KMS-11 (cell line): ENCODE measurements around the gene FSTL3.

Experiments
- H2AFZ ChIP-seq: fragments of 200-600 bp; sonication (generic); 2 replicates; pipeline ENCODE4 v1.6.1; 2016; ENCODE audit warnings: antibody characterized with exemption, mixed run types, low read depth
- H3K27ac ChIP-seq: fragments of 200-600 bp; sonication (generic); 2 replicates; pipeline ENCODE4 v1.6.1; 2016; ENCODE audit warnings: mild to moderate bottlenecking, mixed run types
- H3K27me3 ChIP-seq: fragments of 200-600 bp; sonication (generic); 2 replicates; pipeline ENCODE4 v1.6.1; 2017; ENCODE audit warnings: mild to moderate bottlenecking, low read depth, mixed run types, moderate library complexity; ENCODE audit not compliant: insufficient read depth
- H3K36me3 ChIP-seq: fragments of 200-600 bp; sonication (generic); 2 replicates; pipeline ENCODE4 v1.6.1; 2017; ENCODE audit warnings: mild to moderate bottlenecking, mixed run types; ENCODE audit not compliant: insufficient read depth
- H3K4me1 ChIP-seq: fragments of 200-600 bp; sonication (generic); 2 replicates; pipeline ENCODE4 v1.6.1; 2016; ENCODE audit warnings: mild to moderate bottlenecking, low read depth, mixed run types; ENCODE audit not compliant: poor library complexity, severe bottlenecking
- H3K4me2 ChIP-seq: fragments of 200-600 bp; sonication (generic); 2 replicates; pipeline ENCODE4 v1.7.0; 2016; ENCODE audit warnings: mild to moderate bottlenecking, mixed run types
- H3K4me3 ChIP-seq: fragments of 200-600 bp; sonication (generic); IDR thresholded peaks from 2 replicates; pipeline ENCODE4 v1.6.1; 2017; ENCODE audit warnings: low read depth, low read length, mixed read lengths; ENCODE audit not compliant: insufficient read depth
- H3K79me2 ChIP-seq: fragments of 200-600 bp; sonication (generic); 2 replicates; pipeline ENCODE4 v1.6.1; 2016; ENCODE audit warnings: low read depth, mixed run types; ENCODE audit not compliant: insufficient read depth
- H3K9ac ChIP-seq: fragments of 200-600 bp; sonication (generic); 2 replicates; pipeline ENCODE4 v1.6.1; 2016; ENCODE audit warnings: mild to moderate bottlenecking, mixed run types
- H4K20me1 ChIP-seq: fragments of 200-600 bp; sonication (generic); 2 replicates; pipeline ENCODE4 v1.6.1; 2016; ENCODE audit warnings: mild to moderate bottlenecking, mixed run types; ENCODE audit not compliant: insufficient read depth
- CTCF ChIP-seq: fragments of 200-600 bp; sonication (generic); conservative IDR thresholded peaks from 2 replicates; pipeline ENCODE4 v1.6.1; 2017; ENCODE audit warnings: low read depth, mild to moderate bottlenecking, antibody characterized with exemption, low read length, moderate library complexity, mixed read lengths

Gene FSTL3

GRCh38 chr19:709196-709964, 33.2 kb downstream of the FSTL3 start:
- peaks cover 74% of the 10 kb centered on the region for H3K27me3 ChIP-seq
- no peaks in the 10 kb centered on the region for H3K4me1 ChIP-seq
- H3K4me3 ChIP-seq: no peak overlapping the region
- H3K27ac ChIP-seq: no peak overlapping the region
- no peaks in the 10 kb centered on the region for H3K36me3 ChIP-seq
- TF ChIP-seq CTCF: no peak
- no peak overlapping the region for H3K4me2 ChIP-seq
- no peak overlapping the region for H3K9ac ChIP-seq
- H3K79me2 ChIP-seq: no peaks in the 10 kb centered on the region
- no peak overlapping the region for H2AFZ ChIP-seq
- no peaks in the 10 kb centered on the region for H4K20me1 ChIP-seq

GRCh38 chr19:709965-710571, 33.9 kb downstream of the FSTL3 start:
- Histone ChIP-seq H2AFZ (no peak overlapping the region), H3K36me3 (no peaks in the 10 kb centered on the region), H3K79me2 (no peaks in the 10 kb centered on the region), H3K9ac (no peak overlapping the region), H4K20me1 (no peaks in the 10 kb centered on the region), H3K4me2 (no peak overlapping the region), H3K27ac (no peak overlapping the region), H3K4me1 (no peaks in the 10 kb centered on the region), H3K4me3 (no peak overlapping the region), H3K27me3 (peaks cover 72% of the 10 kb centered on the region)
- TF ChIP-seq CTCF: no peak

GRCh38 chr19:710767-711166, 34.6 kb downstream of the FSTL3 start:
- Histone ChIP-seq H3K27me3 (peaks cover 73% of the 10 kb centered on the region), H3K36me3 (no peaks in the 10 kb centered on the region), H3K27ac (no peak overlapping the region), H3K4me3 (no peak overlapping the region), H2AFZ (no peak overlapping the region), H3K9ac (no peak overlapping the region), H3K4me1 (no peaks in the 10 kb centered on the region), H3K79me2 (no peaks in the 10 kb centered on the region), H3K4me2 (no peak overlapping the region), H4K20me1 (no peaks in the 10 kb centered on the region)
- no peak for TF ChIP-seq CTCF

- Histone ChIP-seq H3K4me2 (no peak overlapping the region), H3K27ac (no peak overlapping the region), H4K20me1 (no peaks in the 10 kb centered on the region)
Observed at GRCh38 chr19:711254-711653, 35.1 kb downstream of the FSTL3 start.

More at GRCh38 chr19:711254-711653, 35.1 kb downstream of the FSTL3 start:
- Histone ChIP-seq H3K79me2 (no peaks in the 10 kb centered on the region), H3K27me3 (peaks cover 71% of the 10 kb centered on the region), H3K4me3 (no peak overlapping the region), H2AFZ (no peak overlapping the region), H3K9ac (no peak overlapping the region), H3K36me3 (no peaks in the 10 kb centered on the region), H3K4me1 (no peaks in the 10 kb centered on the region)
- TF ChIP-seq CTCF: no peak
